GM23338 (cell line): ENCODE measurements around the gene RADIL. TPM values are rescaled to one million over a fixed set of nuclear protein-coding genes. Genes with fewer than 3 reads are reported as not detected.

Experiments used
- ATAC-seq: fragments of 200-7000 bp; cut with Tn5 transposase; 3 replicates; pipeline ENCODE4 v1.9.1; 2020
- DNase-seq: peaks from one replicate; pipeline ENCODE4 v3.0.0-alpha.2; 2015; ENCODE audit warnings: low spot score
- H2AFZ ChIP-seq: fragments of 200-600 bp; sonication (generic); 2 replicates; pipeline ENCODE4 v1.8.0; 2016; ENCODE audit warnings: antibody characterized with exemption, mild to moderate bottlenecking, moderate library complexity
- H3F3A ChIP-seq: fragments of 200-600 bp; sonication (generic); replicated peaks from 2 replicates; pipeline ENCODE4 v1.8.0; 2017; ENCODE audit warnings: antibody characterized with exemption, mixed run types, low read depth
- H3K27ac ChIP-seq: fragments of 200-600 bp; sonication (generic); 2 replicates; pipeline ENCODE4 v1.6.1; 2016; ENCODE audit warnings: low read depth
- H3K27me3 ChIP-seq: fragments of 200-600 bp; sonication (generic); 2 replicates; pipeline ENCODE4 v1.8.0; 2016; ENCODE audit warnings: mild to moderate bottlenecking, mixed run types, moderate library complexity; ENCODE audit not compliant: insufficient read depth
- H3K36me3 ChIP-seq: fragments of 200-600 bp; sonication (generic); 2 replicates; pipeline ENCODE4 v1.8.0; 2016; ENCODE audit warnings: mild to moderate bottlenecking; ENCODE audit not compliant: insufficient read depth
- H3K4me1 ChIP-seq: fragments of 200-600 bp; sonication (generic); 2 replicates; pipeline ENCODE4 v1.8.0; 2016; ENCODE audit warnings: mild to moderate bottlenecking, moderate library complexity; ENCODE audit not compliant: insufficient read depth
- H3K4me2 ChIP-seq: fragments of 200-600 bp; sonication (generic); 2 replicates; pipeline ENCODE4 v1.7.1; 2017; ENCODE audit warnings: mixed run types
- H3K4me3 ChIP-seq: fragments of 200-600 bp; sonication (generic); 2 replicates; pipeline ENCODE4 v1.6.1; 2016; ENCODE audit warnings: mixed run types
- H3K79me2 ChIP-seq: fragments of 200-600 bp; sonication (generic); replicated peaks from 2 replicates; pipeline ENCODE4 v1.8.0; 2017; ENCODE audit warnings: mild to moderate bottlenecking; ENCODE audit not compliant: insufficient read depth
- H3K9me2 ChIP-seq: fragments of 200-600 bp; sonication (generic); 2 replicates; pipeline ENCODE4 v1.8.0; 2017; ENCODE audit not compliant: insufficient read depth
- H4K20me1 ChIP-seq: fragments of 200-600 bp; sonication (generic); replicated peaks from 2 replicates; pipeline ENCODE4 v1.8.0; 2017; ENCODE audit warnings: mild to moderate bottlenecking; ENCODE audit not compliant: insufficient read depth
- H3K27ac Mint-ChIP-seq: 2 replicates; pipeline ENCODE4 v1.8.0; 2020; ENCODE audit warnings: inconsistent platforms, mild to moderate bottlenecking, moderate library complexity, mixed read lengths
- H3K27me3 Mint-ChIP-seq: 3 replicates; pipeline ENCODE4 v1.8.0; 2022; ENCODE audit warnings: low read depth, mild to moderate bottlenecking, moderate library complexity, mixed read lengths, inconsistent platforms; ENCODE audit not compliant: insufficient read depth, poor library complexity
- H3K36me3 Mint-ChIP-seq: 3 replicates; pipeline ENCODE4 v1.8.0; 2021; ENCODE audit warnings: low read depth, mild to moderate bottlenecking, inconsistent platforms, moderate library complexity, mixed read lengths
- H3K4me1 Mint-ChIP-seq: 3 replicates; pipeline ENCODE4 v1.8.0; 2020; ENCODE audit warnings: mild to moderate bottlenecking, inconsistent platforms, mixed read lengths
- H3K4me3 Mint-ChIP-seq: 3 replicates; pipeline ENCODE4 v1.8.0; 2021; ENCODE audit warnings: moderate library complexity, mild to moderate bottlenecking, inconsistent platforms, mixed read lengths
- H3K9me3 Mint-ChIP-seq: 3 replicates; pipeline ENCODE4 v1.8.0; 2020; ENCODE audit warnings: moderate library complexity, mild to moderate bottlenecking, inconsistent platforms, mixed read lengths
- EZH2 ChIP-seq: fragments of 200-600 bp; sonication (generic); IDR thresholded peaks from one replicate; pipeline ENCODE4 v1.8.0; 2017; ENCODE audit warnings: antibody characterized with exemption, mild to moderate bottlenecking, low read depth; ENCODE audit not compliant: unreplicated experiment
- JUNB ChIP-seq: IDR thresholded peaks from one replicate; pipeline ENCODE4 v1.6.1; 2016; ENCODE audit warnings: antibody characterized with exemption; ENCODE audit not compliant: unreplicated experiment
- NANOG ChIP-seq: IDR thresholded peaks from 2 replicates; pipeline ENCODE4 v1.6.1; 2016; ENCODE audit warnings: antibody characterized with exemption, borderline replicate concordance
- ZNF114 ChIP-seq: fragments of 250-450 bp; sonication (Bioruptor Pico); IDR thresholded peaks from 2 replicates; pipeline ENCODE4 v1.5.0; 2020; ENCODE audit warnings: mild to moderate bottlenecking, moderate library complexity
- polyA plus RNA-seq: library from polyadenylated mRNA; unstranded; fragments of >200 nt; fragmentation: Nextera tagmentation; extraction: Ambion mirVana; gene quantifications from 2 replicates; pipeline ENCODE4 v1.2.1, GENCODE V29; 2016
- total RNA-seq: library from RNA; depleted of rRNA; stranded (reverse); fragments of >200 nt; shearing (Covaris generic); gene quantifications from 2 replicates; pipeline ENCODE4 v1.2.3, GENCODE V29; 2014
- TF ChIP-seq, protein P1 (sequence below): fragments of 250-450 bp; sonication (Bioruptor Pico); IDR thresholded peaks from 2 replicates; pipeline ENCODE4 v1.5.0; 2020; ENCODE audit warnings: mild to moderate bottlenecking, moderate library complexity
- TF ChIP-seq, protein P2 (sequence below), 2 experiments: fragments of 200-600 bp in 1 of 2; sonication (generic) in 1 of 2; conservative IDR thresholded peaks; 2 replicates each; pipeline versions ENCODE4 v1.5.1 to v1.6.1; 2016 to 2017; ENCODE audit warnings: antibody characterized with exemption in 2 of 2, low read depth in 2 of 2, mild to moderate bottlenecking in 2 of 2, moderate library complexity in 1 of 2

RADIL gene
- total and polyA plus RNA-seq, 2 experiments from 2014 or later: 4.3 to 9.8 TPM

DNA sequence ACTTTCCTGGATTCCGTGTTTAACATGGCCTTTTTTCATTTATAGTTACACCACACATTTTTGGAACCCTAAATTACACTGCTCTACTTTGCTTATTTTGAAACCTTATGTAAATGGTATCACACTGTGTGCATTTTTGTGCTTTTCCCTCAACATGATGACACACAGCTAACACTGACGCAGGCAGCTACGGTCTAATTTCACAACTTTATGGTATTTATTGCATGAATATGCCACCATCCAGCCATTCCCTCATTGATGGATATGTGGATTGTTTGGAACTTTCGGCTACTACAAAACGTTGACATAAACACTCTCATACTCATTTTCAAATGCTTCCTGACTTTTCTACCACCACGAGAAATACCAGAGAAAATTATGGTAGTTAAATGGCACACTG is 28.6 kb downstream of the RADIL start (continued):
- TF ChIP-seq, protein P1, sequence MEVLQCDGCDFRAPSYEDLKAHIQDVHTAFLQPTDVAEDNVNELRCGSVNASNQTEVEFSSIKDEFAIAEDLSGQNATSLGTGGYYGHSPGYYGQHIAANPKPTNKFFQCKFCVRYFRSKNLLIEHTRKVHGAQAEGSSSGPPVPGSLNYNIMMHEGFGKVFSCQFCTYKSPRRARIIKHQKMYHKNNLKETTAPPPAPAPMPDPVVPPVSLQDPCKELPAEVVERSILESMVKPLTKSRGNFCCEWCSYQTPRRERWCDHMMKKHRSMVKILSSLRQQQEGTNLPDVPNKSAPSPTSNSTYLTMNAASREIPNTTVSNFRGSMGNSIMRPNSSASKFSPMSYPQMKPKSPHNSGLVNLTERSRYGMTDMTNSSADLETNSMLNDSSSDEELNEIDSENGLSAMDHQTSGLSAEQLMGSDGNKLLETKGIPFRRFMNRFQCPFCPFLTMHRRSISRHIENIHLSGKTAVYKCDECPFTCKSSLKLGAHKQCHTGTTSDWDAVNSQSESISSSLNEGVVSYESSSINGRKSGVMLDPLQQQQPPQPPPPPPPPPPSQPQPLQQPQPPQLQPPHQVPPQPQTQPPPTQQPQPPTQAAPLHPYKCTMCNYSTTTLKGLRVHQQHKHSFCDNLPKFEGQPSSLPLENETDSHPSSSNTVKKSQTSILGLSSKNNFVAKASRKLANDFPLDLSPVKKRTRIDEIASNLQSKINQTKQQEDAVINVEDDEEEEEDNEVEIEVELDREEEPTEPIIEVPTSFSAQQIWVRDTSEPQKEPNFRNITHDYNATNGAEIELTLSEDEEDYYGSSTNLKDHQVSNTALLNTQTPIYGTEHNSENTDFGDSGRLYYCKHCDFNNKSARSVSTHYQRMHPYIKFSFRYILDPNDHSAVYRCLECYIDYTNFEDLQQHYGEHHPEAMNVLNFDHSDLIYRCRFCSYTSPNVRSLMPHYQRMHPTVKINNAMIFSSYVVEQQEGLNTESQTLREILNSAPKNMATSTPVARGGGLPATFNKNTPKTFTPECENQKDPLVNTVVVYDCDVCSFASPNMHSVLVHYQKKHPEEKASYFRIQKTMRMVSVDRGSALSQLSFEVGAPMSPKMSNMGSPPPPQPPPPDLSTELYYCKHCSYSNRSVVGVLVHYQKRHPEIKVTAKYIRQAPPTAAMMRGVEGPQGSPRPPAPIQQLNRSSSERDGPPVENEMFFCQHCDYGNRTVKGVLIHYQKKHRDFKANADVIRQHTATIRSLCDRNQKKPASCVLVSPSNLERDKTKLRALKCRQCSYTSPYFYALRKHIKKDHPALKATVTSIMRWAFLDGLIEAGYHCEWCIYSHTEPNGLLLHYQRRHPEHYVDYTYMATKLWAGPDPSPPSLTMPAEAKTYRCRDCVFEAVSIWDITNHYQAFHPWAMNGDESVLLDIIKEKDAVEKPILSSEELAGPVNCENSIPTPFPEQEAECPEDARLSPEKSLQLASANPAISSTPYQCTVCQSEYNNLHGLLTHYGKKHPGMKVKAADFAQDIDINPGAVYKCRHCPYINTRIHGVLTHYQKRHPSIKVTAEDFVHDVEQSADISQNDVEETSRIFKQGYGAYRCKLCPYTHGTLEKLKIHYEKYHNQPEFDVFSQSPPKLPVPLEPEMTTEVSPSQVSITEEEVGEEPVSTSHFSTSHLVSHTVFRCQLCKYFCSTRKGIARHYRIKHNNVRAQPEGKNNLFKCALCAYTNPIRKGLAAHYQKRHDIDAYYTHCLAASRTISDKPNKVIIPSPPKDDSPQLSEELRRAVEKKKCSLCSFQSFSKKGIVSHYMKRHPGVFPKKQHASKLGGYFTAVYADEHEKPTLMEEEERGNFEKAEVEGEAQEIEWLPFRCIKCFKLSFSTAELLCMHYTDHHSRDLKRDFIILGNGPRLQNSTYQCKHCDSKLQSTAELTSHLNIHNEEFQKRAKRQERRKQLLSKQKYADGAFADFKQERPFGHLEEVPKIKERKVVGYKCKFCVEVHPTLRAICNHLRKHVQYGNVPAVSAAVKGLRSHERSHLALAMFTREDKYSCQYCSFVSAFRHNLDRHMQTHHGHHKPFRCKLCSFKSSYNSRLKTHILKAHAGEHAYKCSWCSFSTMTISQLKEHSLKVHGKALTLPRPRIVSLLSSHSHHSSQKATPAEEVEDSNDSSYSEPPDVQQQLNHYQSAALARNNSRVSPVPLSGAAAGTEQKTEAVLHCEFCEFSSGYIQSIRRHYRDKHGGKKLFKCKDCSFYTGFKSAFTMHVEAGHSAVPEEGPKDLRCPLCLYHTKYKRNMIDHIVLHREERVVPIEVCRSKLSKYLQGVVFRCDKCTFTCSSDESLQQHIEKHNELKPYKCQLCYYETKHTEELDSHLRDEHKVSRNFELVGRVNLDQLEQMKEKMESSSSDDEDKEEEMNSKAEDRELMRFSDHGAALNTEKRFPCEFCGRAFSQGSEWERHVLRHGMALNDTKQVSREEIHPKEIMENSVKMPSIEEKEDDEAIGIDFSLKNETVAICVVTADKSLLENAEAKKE (CRISPR knock-in tag): no peak

DNA sequence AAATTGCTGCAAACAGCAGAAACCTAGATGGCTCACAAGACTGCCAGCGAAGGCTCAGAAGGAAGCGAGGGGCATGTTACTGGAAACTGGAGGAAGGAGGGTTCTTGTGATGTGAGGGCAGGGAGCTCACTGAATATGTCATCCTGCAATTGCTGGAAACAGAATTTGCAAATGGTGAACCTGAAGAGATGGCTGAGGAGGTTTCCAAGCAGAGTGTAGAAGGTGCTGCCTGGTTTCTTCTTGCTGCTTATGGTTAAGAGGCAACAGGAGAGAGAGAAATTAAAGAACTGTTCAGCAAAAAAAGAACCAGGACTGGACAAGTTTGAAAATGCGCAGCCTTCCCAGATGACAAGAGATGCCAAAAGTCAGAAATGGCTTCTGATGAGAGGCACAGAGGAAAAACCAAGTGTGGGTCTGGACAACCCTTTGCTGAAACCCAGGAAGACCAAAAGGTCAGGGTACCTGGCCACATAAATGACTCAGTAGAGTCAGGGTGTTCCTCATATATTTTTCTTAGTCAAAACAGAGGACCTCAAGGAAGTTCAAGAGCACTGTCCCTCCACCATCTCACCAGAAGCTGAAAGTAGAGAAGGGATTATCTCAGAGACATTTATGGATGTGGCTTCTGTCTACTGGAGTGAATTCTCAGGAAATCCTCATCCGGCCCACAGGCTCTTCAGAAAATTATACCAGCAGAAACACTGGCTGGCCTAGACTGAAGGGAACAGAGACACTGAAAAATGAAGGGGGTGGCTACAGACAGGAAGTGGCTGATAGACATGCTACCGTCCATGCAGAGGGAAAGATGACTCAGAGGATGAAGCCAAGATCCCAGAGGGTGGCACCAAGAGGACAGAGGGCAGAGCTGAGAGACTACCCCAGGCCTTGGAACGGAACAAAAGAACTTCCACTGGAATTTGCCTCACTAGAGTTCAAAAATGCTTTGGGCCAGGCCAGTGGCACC is 31.8 kb downstream of the RADIL start:
- H2AFZ ChIP-seq: no peak overlapping the region
- TF ChIP-seq, protein P1 (CRISPR knock-in tag): no peak
- TF ChIP-seq JUNB (no peak), EZH2 (no peak), NANOG (no peak), ZNF114 (no peak)
- TF ChIP-seq, protein P2, sequence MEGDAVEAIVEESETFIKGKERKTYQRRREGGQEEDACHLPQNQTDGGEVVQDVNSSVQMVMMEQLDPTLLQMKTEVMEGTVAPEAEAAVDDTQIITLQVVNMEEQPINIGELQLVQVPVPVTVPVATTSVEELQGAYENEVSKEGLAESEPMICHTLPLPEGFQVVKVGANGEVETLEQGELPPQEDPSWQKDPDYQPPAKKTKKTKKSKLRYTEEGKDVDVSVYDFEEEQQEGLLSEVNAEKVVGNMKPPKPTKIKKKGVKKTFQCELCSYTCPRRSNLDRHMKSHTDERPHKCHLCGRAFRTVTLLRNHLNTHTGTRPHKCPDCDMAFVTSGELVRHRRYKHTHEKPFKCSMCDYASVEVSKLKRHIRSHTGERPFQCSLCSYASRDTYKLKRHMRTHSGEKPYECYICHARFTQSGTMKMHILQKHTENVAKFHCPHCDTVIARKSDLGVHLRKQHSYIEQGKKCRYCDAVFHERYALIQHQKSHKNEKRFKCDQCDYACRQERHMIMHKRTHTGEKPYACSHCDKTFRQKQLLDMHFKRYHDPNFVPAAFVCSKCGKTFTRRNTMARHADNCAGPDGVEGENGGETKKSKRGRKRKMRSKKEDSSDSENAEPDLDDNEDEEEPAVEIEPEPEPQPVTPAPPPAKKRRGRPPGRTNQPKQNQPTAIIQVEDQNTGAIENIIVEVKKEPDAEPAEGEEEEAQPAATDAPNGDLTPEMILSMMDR (conservative IDR thresholded peaks at IDR 0.05; ENCODE audit: low read depth in 2 of 2): no peak

More for the DNA sequence above, 31.8 kb downstream of the RADIL start:
- Mint-ChIP-seq H3K27me3 (peaks cover 2% of the 10 kb centered on the region), H3K27ac (no peak overlapping the region), H3K4me1 (no peaks in the 10 kb centered on the region), H3K9me3 (peaks cover 12% of the 10 kb centered on the region), H3K36me3 (0 out of 3 replicates have a peak, but pooled peaks cover 4% of the 10 kb centered on the region), H3K4me3 (no peak overlapping the region)
- Histone ChIP-seq H3K9me2 (no peaks in the 10 kb centered on the region), H3K4me1 (no peaks in the 10 kb centered on the region), H3F3A (no peaks in the 10 kb centered on the region), H3K4me2 (no peak overlapping the region), H3K36me3 (no peaks in the 10 kb centered on the region), H3K79me2 (no peaks in the 10 kb centered on the region), H3K27ac (no peak overlapping the region), H4K20me1 (no peaks in the 10 kb centered on the region), H3K4me3 (no peak overlapping the region), H3K27me3 (no peaks in the 10 kb centered on the region)
- DNase-seq (no peak), ATAC-seq (no peak)
